Hematopoietic multipotent progenitor cell treated with erythropoietin and hydrocortisone succinate and interleukin-3 and kit ligand, for 4 days (in vitro differentiated cells): Measurements from ENCODE around the gene SERPINE2.

Source experiments
- DNase-seq: peaks from one replicate; pipeline ENCODE4 v3.0.0-alpha.2; 2015

The SERPINE2 gene, protein sequence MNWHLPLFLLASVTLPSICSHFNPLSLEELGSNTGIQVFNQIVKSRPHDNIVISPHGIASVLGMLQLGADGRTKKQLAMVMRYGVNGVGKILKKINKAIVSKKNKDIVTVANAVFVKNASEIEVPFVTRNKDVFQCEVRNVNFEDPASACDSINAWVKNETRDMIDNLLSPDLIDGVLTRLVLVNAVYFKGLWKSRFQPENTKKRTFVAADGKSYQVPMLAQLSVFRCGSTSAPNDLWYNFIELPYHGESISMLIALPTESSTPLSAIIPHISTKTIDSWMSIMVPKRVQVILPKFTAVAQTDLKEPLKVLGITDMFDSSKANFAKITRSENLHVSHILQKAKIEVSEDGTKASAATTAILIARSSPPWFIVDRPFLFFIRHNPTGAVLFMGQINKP

DNA sequence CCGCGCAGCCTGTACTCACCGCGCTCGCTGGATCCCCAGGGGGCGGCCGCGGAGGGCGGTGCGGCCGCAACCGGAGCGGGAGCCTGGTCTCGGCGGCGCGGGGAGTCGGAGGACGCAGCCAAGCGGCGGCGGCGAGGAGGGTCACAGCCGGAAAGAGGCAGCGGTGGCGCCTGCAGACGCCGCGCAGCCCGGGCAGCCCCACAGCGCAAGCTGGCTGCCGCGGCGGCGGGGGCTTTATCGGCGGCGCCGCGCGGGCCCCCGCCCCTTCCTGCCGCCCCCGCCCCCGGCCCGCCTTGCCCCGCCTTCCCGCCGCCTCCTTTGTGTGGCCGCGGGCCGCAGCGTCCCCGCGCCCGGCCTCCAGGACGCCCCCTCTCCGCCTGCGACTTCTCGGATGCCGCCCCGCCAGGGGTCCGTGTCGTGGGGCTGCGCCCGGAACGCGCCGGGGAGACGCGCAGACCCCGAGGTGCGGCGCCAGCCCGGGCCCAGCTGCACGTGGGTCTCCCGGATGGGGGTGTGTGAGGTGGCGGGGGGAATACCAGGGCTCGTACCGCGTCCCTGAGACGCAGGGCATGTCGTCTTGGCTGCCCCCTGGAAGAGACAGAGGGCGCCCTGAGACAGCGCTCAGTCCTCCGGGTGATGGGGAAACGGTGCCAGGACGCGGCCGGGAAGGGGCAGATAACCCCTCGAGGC, at the start of gene SERPINE2:
Gene SERPINE2, minus strand, starts transcription at position 207 of the 690 bp plus-strand sequence. CDS start 37,386 bp downstream, outside the sequence.
- peak; percentile 84 for DNase-seq

GRCh38 chr2:224086226-224086914, 47.3 kb upstream of the SERPINE2 start:
- DNase-seq: no peak

DNA sequence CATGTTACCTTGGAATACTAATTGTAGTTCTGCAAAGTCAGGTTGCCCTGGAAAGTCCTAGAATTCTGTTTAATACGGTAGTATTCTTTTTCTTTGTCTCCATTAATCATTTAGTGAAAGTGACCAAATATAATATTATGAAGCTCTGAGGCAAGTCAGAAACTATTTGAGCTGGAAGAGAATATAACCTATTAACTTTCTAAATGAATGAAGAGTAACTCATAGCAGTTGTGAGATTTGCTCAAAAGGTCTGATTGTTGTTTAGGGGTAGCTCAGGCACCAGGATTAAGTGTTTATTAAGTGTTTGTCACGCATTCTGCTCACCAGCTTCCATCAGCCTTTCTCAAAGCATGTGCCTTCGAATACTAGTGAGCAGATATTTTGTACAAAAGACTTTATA, 46.7 kb upstream of the SERPINE2 start:
- no peak for DNase-seq

DNA sequence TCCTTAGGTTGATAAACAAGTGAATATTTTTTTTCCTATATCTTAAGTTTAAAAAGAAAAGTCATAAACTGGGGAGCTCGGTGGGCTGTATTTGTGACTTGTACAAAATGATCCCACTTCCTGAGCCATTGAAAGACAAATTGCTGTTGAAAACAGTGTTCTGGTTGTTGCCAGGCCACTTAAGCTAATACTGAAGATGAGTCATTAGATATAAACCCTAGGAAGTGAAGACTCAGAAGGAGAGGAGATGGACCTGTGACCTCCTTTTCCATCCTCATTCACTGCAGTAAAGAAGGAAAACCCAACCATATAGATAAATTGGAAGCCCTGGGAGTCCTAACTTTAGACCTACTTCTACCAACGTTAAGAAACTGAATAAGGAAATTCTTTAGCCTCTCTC, 46.2 kb upstream of the SERPINE2 start:
- DNase-seq: no peak

- no peak for DNase-seq
Measured at GRCh38 chr2:224084266-224084892, 45.3 kb upstream of the SERPINE2 start.

- DNase-seq: no peak
Measured at GRCh38 chr2:224083638-224084037, 44.6 kb upstream of the SERPINE2 start.

- DNase-seq: no peak
Measured at GRCh38 chr2:224078656-224079055, 39.6 kb upstream of the SERPINE2 start.

DNA sequence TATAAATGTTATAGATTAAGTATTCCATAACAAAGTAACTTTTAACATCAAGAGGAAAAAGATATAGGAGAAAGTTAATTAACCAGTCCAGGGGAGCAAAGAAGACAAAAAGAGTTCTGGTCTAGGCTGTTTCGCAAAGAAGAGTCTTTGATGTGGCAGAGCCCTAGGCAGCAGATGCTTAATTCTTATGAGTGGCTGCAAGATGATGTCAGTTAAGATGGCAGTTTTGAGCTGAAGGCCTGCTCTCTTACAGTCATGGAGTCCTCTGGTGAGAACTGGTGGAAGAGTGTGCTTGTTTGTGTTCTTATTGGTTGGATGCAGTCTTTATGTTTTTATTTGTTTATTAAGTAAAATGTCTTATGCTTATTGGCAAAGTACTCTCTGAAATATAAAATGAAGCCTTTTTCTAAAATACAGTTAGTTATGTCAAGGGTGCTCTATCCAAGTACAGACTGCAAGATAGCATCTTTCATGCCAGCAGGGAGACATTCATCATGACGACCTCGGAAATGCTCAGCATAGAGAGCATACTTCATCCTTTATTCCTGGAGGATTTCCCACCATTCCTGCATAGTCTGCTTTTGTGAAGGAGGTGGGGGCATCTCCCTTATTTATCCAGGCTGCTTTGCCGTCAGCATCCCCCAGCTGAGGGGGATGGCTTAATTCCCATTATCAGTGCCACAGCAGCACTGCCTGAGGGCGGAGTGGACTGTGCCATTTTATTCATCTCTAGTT, 38.9 kb upstream of the SERPINE2 start:
- DNase-seq: no peak

DNA sequence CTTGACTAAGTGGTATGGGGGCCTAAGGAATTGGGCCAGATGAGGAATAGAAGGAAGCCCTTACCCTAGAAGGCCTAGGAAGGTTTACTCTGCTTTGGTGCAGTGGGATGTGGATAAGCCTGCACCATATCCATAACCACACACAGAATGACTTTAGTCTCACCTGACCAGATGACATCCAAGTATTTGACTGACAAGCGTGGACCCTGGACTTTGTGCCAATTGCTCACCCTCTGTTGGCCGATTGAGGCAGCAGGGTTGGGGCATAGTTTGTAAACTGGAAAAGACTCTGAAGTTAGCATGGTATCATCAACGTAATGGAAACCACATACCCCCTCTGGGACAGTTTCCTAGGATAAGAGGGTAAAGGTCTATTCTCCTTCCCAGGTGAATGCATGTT, 36.5 kb upstream of the SERPINE2 start:
- DNase-seq: no peak

DNA sequence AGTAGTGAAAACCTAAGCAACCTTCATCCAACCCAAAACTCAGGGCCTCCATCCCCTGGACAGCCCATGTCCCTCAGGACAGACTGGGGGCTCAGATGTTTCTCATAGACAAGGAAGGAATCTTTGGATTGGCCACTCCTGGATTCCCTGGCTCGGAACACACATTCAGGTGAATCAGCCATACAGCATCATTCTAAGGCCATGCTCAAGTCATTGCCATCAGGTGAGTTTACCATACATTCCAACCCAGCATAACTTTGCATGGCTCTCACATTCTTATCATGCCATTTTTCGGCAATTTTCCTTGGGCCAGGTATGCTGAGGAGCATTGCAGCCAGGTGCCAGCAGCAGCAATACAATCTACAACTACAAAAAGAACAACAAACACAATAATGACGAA, 34.6 kb upstream of the SERPINE2 start:
- DNase-seq: no peak

DNA sequence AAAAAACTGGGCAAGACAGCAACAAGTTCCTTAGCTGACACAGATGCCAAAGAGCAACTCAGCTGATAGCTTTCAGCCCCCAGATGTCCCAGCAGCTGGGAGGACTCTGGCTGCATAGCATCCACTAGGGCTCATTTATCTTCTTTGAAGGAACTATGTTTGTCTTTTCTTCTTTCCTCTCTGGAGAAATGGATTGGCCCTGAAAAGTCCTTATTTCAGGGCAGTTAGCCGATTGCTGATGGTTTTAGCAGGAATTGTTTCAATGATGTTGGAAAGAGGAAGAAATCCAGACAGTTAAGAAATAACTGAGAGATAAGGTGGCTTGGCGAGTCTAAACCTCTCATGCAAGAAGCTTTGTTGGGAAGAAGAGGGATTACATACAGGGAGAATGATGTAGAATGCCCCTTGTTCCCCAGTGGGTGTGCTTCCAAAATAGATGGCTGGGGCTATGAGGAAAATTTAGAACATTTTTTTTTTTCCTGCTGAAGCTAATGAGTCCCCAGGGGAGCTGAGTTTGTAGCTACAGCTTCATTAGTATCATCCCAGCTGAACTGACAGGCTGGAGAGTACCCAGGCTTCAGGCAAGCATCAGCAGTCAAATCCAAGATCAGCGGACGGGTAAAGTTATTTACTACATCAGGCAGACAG, 33.6 kb upstream of the SERPINE2 start:
- no peak for DNase-seq

DNA sequence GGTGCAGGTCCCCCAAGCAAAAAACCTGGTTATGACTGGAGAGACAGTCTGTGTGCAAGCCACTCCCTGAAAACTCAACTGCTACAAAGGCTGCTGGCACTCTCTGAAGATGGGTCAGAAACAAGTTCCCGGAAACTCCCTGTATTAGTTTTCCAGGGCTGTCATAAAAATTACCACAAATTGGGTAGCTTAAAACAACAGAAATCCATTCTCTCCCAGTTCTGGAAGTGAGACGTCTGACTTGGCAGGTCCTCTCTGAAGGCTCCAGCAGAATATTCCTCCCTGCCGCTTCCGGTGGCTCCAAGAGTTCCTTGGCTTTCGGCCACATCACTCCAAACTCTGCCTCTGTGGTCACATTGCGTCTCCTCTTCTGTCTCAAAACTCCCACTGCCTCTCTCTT, 30.1 kb upstream of the SERPINE2 start:
- no peak for DNase-seq

GRCh38 chr2:224063298-224063648, 24.2 kb upstream of the SERPINE2 start:
- no peak for DNase-seq

DNA sequence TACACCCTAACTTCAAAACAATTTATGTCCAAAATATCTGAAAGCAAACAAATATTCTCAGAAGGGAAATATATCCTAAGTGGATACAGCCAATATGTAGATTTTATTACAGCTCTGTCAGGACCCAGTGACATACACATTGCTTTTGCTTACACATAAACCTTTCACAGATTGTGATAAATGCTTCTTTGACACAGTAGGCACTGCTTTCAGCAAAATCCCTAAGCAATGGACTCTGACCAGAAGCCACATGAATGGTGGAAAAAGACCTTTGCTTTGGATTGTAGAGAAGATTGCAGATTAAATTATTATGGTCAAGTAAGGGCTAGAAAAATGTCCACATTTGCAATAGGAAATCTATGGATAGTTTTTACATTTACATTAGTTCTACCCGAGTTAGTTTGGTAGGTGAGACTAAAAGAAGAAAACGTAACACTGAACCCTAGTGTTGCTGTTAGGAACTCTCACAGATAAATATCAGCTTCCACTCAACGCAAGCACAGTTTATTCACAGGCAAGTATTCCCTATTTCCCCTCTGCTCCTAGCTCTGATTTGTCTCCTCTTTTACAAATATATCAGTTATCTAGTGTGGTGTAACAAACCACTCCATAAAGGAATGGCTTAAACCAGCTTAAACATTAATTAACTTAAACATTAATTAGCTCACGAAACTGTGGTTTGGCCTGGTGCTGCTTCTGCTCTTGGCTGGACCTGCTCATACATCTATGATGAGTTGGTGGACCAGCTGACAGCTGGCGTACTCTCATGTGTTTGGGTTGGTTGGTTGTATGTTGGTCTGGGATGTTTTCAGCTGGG, 23.6 kb upstream of the SERPINE2 start:
- DNase-seq: peak; percentile 46

GRCh38 chr2:224060783-224061482, 21.8 kb upstream of the SERPINE2 start:
- DNase-seq: no peak

- DNase-seq: no peak
Measured at GRCh38 chr2:224059178-224059577, 20.1 kb upstream of the SERPINE2 start.

- DNase-seq: no peak
Measured at GRCh38 chr2:224058048-224058775, 19.1 kb upstream of the SERPINE2 start.

- DNase-seq: no peak
Measured at GRCh38 chr2:224056889-224057288, 17.8 kb upstream of the SERPINE2 start.

DNA sequence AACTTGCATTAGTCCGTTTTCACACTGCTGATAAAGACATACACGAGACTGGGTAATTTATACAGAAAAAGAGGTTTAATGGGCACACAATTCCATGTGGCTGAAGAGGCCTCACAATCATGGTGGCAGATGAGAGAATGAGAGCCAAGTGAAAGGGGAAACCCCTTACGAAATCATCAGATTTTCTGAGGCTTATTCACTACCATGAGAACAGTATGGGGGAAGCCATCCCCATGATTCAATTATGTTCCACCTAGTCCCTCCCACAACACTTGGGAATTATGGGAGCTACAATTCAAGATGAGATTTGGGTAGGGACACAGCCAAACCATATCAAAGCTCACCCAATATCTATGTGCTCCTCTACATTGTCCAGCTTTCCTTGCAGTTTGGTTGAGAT, 16.0 kb upstream of the SERPINE2 start:
- no peak for DNase-seq

- no peak for DNase-seq
Measured at GRCh38 chr2:224046752-224047151, 7.7 kb upstream of the SERPINE2 start.
